Panc1 (cell line): ENCODE measurements around the gene KRTAP26-1. TPM values are rescaled to one million over a fixed set of nuclear protein-coding genes. Genes with fewer than 3 reads are reported as not detected.

Experiments used
- ATAC-seq: fragments of 200-7000 bp; cut with Tn5 transposase; 2 replicates; pipeline ENCODE4 v1.9.1; 2020; ENCODE audit warnings: mild to moderate bottlenecking, moderate library complexity
- Bru-seq: library from RNA; stranded (reverse); fragments of 400-500 nt; gene quantifications from one replicate; lab custom pipeline; 2021; lab: Mats Ljungman, UMichigan
- BruChase-seq, 2 experiments: library from RNA; stranded (reverse); fragments of 400-500 nt; gene quantifications; one replicate each; lab custom pipeline; 2021; lab: Mats Ljungman, UMichigan
- BruUV-seq: library from RNA; stranded (reverse); fragments of 400-500 nt; replicated peaks from 2 replicates; lab custom pipeline; 2021; lab: Mats Ljungman, UMichigan
- CTCF ChIA-PET: fragments of 300-600 bp; sonication (Branson Sonifier 250); formaldehyde crosslinking; loops from one replicate; lab custom pipeline; 2022; ENCODE audit warnings: antibody characterized with exemption; lab: Charles Lee
- POLR2A ChIA-PET: fragments of 300-600 bp; sonication (Branson Sonifier 250); formaldehyde crosslinking; loops from one replicate; lab custom pipeline; 2022; ENCODE audit warnings: antibody characterized with exemption; lab: Charles Lee
- DNase-seq: peaks from one replicate; pipeline ENCODE4 v3.0.0-alpha.2; 2010; ENCODE audit warnings: low read depth, low spot score
- H3K27ac ChIP-seq: 2 replicates; pipeline ENCODE4 v1.5.1; 2011; ENCODE audit warnings: mild to moderate bottlenecking, low read length, inconsistent platforms
- H3K27me3 ChIP-seq: fragments of 200-500 bp; sonication (Bioruptor generic); 2 replicates; pipeline ENCODE4 v1.6.0; 2014; ENCODE audit warnings: low read length, inconsistent platforms; ENCODE audit not compliant: control insufficient read depth, insufficient read depth
- H3K36me3 ChIP-seq: fragments of 200-500 bp; sonication (Bioruptor generic); 2 replicates; pipeline ENCODE4 v1.5.1; 2014; ENCODE audit warnings: inconsistent platforms, mild to moderate bottlenecking, low read length, moderate library complexity; ENCODE audit not compliant: control insufficient read depth, insufficient read depth
- H3K4me1 ChIP-seq: 2 replicates; pipeline ENCODE4 v1.5.1; 2011; ENCODE audit warnings: inconsistent platforms, mild to moderate bottlenecking, low read length, moderate library complexity; ENCODE audit not compliant: control insufficient read depth, insufficient read depth
- H3K4me3 ChIP-seq, 2 experiments: 2 replicates each; pipeline ENCODE4 v1.5.1; 2011 to 2012; ENCODE audit warnings: low read depth in 2 of 2, low read length in 2 of 2, mild to moderate bottlenecking in 2 of 2, inconsistent platforms in 1 of 2, moderate library complexity in 1 of 2
- H3K9me3 ChIP-seq: fragments of 200-500 bp; sonication (Bioruptor generic); 2 replicates; pipeline ENCODE4 v1.5.1; 2014; ENCODE audit warnings: low read depth, mild to moderate bottlenecking, inconsistent platforms, low read length, moderate library complexity; ENCODE audit not compliant: control insufficient read depth, insufficient read depth
- CTCF ChIP-seq: fragments of 450-650 bp; IDR thresholded peaks from 2 replicates; pipeline ENCODE4 v1.5.1; 2017; ENCODE audit warnings: mild to moderate bottlenecking
- POLR2AphosphoS5 ChIP-seq: IDR thresholded peaks from 2 replicates; pipeline ENCODE4 v1.6.1; 2012; ENCODE audit warnings: mild to moderate bottlenecking, low read depth, low read length, moderate library complexity
- SIN3A ChIP-seq: IDR thresholded peaks from 2 replicates; pipeline ENCODE4 v1.6.1; 2012; ENCODE audit warnings: low read depth, mild to moderate bottlenecking, low read length, moderate library complexity, borderline replicate concordance; ENCODE audit not compliant: insufficient read depth
- TCF7L2 ChIP-seq: IDR thresholded peaks from 2 replicates; pipeline ENCODE4 v1.6.1; 2011; ENCODE audit warnings: mild to moderate bottlenecking, low read depth, low read length, inconsistent platforms
- in situ Hi-C: cut with HindIII; loops from 2 replicates; pipeline ENCODE4 v1.10.0; 2016; ENCODE audit warnings: low sequenced_read_pairs, low pct_unique_long_range_greater_than_20kb
- intact Hi-C: fragments of 100-400 bp; cut with micrococcal nuclease; formaldehyde crosslinking; loops from one replicate; pipeline ENCODE4 v1.10.0; 2022; ENCODE audit not compliant: unreplicated experiment
- long read RNA-seq: library from polyadenylated mRNA; unstranded; transcript quantifications from one replicate; pipeline ENCODE4 v2.0.0, GENCODE V29; 2021; ENCODE audit not compliant: unreplicated experiment
- polyA plus RNA-seq: library from polyadenylated mRNA; unstranded; fragments of >200 nt; gene quantifications from one replicate; pipeline ENCODE4 v1.2.1, GENCODE V29; 2012; ENCODE audit warnings: missing spikeins; ENCODE audit not compliant: insufficient read length
- total RNA-seq: library from RNA; stranded (reverse); gene quantifications from one replicate; pipeline ENCODE4 v1.2.1, GENCODE V29; 2021; ENCODE audit not compliant: unreplicated experiment
- TF ChIP-seq, protein P1 (sequence below), 2 experiments: IDR thresholded peaks; 2 replicates each; pipeline ENCODE4 v1.6.1; 2011 to 2012; ENCODE audit warnings: low read depth in 2 of 2, control low read depth in 1 of 2, low read length in 1 of 2, mild to moderate bottlenecking in 1 of 2, moderate library complexity in 1 of 2; ENCODE audit not compliant: insufficient read depth in 1 of 2

The KRTAP26-1 gene
- total RNA-seq (not detected), Bru-seq, nascent RNA (not detected), BruChase-seq, experiment 1, labeled RNA remaining after a 2-hour chase (not detected), BruChase-seq, experiment 2, labeled RNA remaining after a 6-hour chase (not detected)
- polyA plus RNA-seq: not detected
- long read RNA-seq: 0 reads

DNA sequence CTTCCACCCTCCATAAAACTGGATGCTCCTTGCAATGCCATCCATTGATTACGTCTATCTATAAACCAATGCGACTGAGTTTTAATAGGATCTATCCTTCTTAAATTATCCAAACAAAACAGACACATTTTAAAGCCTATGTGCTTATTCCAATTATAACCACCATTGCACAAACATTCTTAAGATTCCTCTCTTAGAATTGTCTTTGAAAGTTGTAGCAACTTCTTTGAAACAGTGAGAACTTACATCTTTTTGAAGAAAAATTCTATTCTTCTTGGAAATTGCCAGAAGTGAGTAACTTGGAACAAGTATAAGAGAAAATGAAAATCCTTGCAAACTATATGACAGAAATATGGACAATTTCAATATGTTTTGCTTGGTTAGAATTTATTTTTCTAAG is at the start of gene KRTAP26-1:
TSS of gene KRTAP26-1 (minus strand) at position 101 of the 400 bp plus-strand sequence. CDS start 280 bp downstream, outside the sequence.
- ChIA-PET CTCF (no interaction called here), POLR2A (no interaction called here)
- intact Hi-C loops (no loop called here), in situ Hi-C loops (no loop called here)
- TF ChIP-seq, protein P1, sequence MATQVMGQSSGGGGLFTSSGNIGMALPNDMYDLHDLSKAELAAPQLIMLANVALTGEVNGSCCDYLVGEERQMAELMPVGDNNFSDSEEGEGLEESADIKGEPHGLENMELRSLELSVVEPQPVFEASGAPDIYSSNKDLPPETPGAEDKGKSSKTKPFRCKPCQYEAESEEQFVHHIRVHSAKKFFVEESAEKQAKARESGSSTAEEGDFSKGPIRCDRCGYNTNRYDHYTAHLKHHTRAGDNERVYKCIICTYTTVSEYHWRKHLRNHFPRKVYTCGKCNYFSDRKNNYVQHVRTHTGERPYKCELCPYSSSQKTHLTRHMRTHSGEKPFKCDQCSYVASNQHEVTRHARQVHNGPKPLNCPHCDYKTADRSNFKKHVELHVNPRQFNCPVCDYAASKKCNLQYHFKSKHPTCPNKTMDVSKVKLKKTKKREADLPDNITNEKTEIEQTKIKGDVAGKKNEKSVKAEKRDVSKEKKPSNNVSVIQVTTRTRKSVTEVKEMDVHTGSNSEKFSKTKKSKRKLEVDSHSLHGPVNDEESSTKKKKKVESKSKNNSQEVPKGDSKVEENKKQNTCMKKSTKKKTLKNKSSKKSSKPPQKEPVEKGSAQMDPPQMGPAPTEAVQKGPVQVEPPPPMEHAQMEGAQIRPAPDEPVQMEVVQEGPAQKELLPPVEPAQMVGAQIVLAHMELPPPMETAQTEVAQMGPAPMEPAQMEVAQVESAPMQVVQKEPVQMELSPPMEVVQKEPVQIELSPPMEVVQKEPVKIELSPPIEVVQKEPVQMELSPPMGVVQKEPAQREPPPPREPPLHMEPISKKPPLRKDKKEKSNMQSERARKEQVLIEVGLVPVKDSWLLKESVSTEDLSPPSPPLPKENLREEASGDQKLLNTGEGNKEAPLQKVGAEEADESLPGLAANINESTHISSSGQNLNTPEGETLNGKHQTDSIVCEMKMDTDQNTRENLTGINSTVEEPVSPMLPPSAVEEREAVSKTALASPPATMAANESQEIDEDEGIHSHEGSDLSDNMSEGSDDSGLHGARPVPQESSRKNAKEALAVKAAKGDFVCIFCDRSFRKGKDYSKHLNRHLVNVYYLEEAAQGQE (IDR thresholded peaks at IDR 0.05; ENCODE audit: insufficient read depth in 1 of 2, low read depth in 2 of 2, low read length in 1 of 2): no peak
- TF ChIP-seq SIN3A (no peak), POLR2AphosphoS5 (no peak), TCF7L2 (no peak), CTCF (no peak)
- no peaks in the 10 kb centered on the region for H3K36me3 ChIP-seq
- BruUV-seq: no TSS peak
- H3K27ac ChIP-seq: no peak within 1 kb of the TSS
- no peaks in the 10 kb centered on the region for H3K27me3 ChIP-seq
- no peaks in the 10 kb centered on the region for H3K4me1 ChIP-seq
- H3K4me3 ChIP-seq: no peak within 1 kb of the TSS
- ATAC-seq (no peak), DNase-seq (no peak)
- H3K9me3 ChIP-seq: no peaks in the 10 kb centered on the region

GRCh38 chr21:30355906-30356305 is 35.8 kb upstream of the KRTAP26-1 start:
- DNase-seq: no peak
- no peaks in the 10 kb centered on the region for H3K36me3 ChIP-seq
- no peaks in the 10 kb centered on the region for H3K9me3 ChIP-seq
- no peak overlapping the region for H3K4me3 ChIP-seq
- no peak for ATAC-seq
- H3K27ac ChIP-seq: no peak overlapping the region
- ChIA-PET POLR2A (no interaction called here), CTCF (no interaction called here)
- intact Hi-C loops: no loop called here
- H3K27me3 ChIP-seq: no peaks in the 10 kb centered on the region
- no peaks in the 10 kb centered on the region for H3K4me1 ChIP-seq
- TF ChIP-seq SIN3A: no peak
- no peak for TF ChIP-seq CTCF
- TF ChIP-seq, protein P1 (IDR thresholded peaks at IDR 0.05; ENCODE audit: insufficient read depth in 1 of 2, low read depth in 2 of 2, low read length in 1 of 2): no peak
- no peak for TF ChIP-seq TCF7L2
- no peak for TF ChIP-seq POLR2AphosphoS5
- in situ Hi-C loops: no loop called here
- no TSS peak for BruUV-seq
